T-helper 17 cell (primary cell): ENCODE results near the gene TRABD2B. TPM values are rescaled to one million over a fixed set of nuclear protein-coding genes. Genes with fewer than 3 reads are reported as not detected.

Experiments
- ATAC-seq: fragments of 150-1000 bp; cut with Tn5 transposase; 2 replicates; pipeline ENCODE4 v1.10.0; 2021; ENCODE audit warnings: mild to moderate bottlenecking, moderate library complexity
- DNase-seq, 3 donors: peaks; one replicate each; pipeline versions ENCODE4 v3.0.0 to v3.0.0-alpha.2; 2020 to 2021
- H3K9me3 ChIP-seq: one replicate; pipeline ENCODE4 v1.7.0; 2013; ENCODE audit warnings: low read length, mild to moderate bottlenecking; ENCODE audit not compliant: control insufficient read depth, poor library complexity, severe bottlenecking
- H3K27ac Mint-ChIP-seq: one replicate; pipeline ENCODE4 v1.8.0; 2022; ENCODE audit warnings: mild to moderate bottlenecking, moderate library complexity, mixed read lengths
- H3K27me3 Mint-ChIP-seq: one replicate; pipeline ENCODE4 v1.8.0; 2022; ENCODE audit warnings: mixed read lengths
- H3K36me3 Mint-ChIP-seq: one replicate; pipeline ENCODE4 v1.8.0; 2022; ENCODE audit warnings: low read depth, mixed read lengths
- H3K4me1 Mint-ChIP-seq: one replicate; pipeline ENCODE4 v1.8.0; 2022; ENCODE audit warnings: mild to moderate bottlenecking, mixed read lengths
- H3K4me3 Mint-ChIP-seq: one replicate; pipeline ENCODE4 v1.8.0; 2022; ENCODE audit warnings: mild to moderate bottlenecking, moderate library complexity, mixed read lengths
- total RNA-seq, 4 donors: library from RNA in 2 of 4; stranded (reverse) in 2 of 4; gene quantifications; one replicate each; pipeline ENCODE4 v1.2.3 and lab custom pipeline; 2022 to 2026

The TRABD2B gene
- total RNA-seq, 2 donors from 2014 or later = not detected

GRCh38 chr1:47712596-47713299, 284.4 kb downstream of the TRABD2B start:
- H3K36me3 Mint-ChIP-seq = peaks cover 4% of the 10 kb centered on the region
- peaks cover 10% of the 10 kb centered on the region for H3K4me1 Mint-ChIP-seq
- H3K27ac Mint-ChIP-seq = no peak overlapping the region
- ATAC-seq = no peak
- H3K9me3 ChIP-seq = no peaks in the 10 kb centered on the region
- peaks cover 81% of the 10 kb centered on the region for H3K27me3 Mint-ChIP-seq
- H3K4me3 Mint-ChIP-seq = no peak overlapping the region
- DNase-seq = no peak

GRCh38 chr1:47711848-47712492, 285.2 kb downstream of the TRABD2B start:
- H3K36me3 Mint-ChIP-seq = peaks cover 4% of the 10 kb centered on the region
- no peak for DNase-seq
- no peaks in the 10 kb centered on the region for H3K9me3 ChIP-seq
- H3K4me3 Mint-ChIP-seq = no peak overlapping the region
- H3K27me3 Mint-ChIP-seq = peaks cover 79% of the 10 kb centered on the region
- no peak for ATAC-seq
- H3K4me1 Mint-ChIP-seq = peaks cover 10% of the 10 kb centered on the region
- no peak overlapping the region for H3K27ac Mint-ChIP-seq

GRCh38 chr1:47711184-47711847, 285.9 kb downstream of the TRABD2B start:
- H3K9me3 ChIP-seq = no peaks in the 10 kb centered on the region
- Mint-ChIP-seq H3K36me3 (peaks cover 4% of the 10 kb centered on the region), H3K27ac (no peak overlapping the region), H3K4me3 (no peak overlapping the region), H3K4me1 (peaks cover 10% of the 10 kb centered on the region), H3K27me3 (peaks cover 78% of the 10 kb centered on the region)
- no peak for DNase-seq
- no peak for ATAC-seq

Other genes with a start within 250 kb of the TRABD2B start
- gene SLC5A9, start 225.3 kb upstream of the TRABD2B start, total RNA-seq = not detected